ENCODE results near the gene MAPK8.
A peak's percentile ranks its signal among the peaks of the same experiment; 100 is the strongest.
"Not testable (repeated sequence)": the region's sequence is repeated elsewhere in the genome, so short reads cannot be mapped to it uniquely, and the experiment has no call there.

Gene MAPK8

GRCh38 chr10:48306265-48306869 lies at the start of gene MAPK8:
MAPK8 (plus strand) TSS chr10:48306677; CDS start chr10:48401661, 94,984 bp downstream.
- Histone ChIP-seq H3K36me3 (ENCODE audit: control insufficient read depth, insufficient read depth, low read length) (no peaks in the 10 kb centered on the region), H3K9me3 (ENCODE audit: control insufficient read depth, insufficient read depth, low read length) (no peaks in the 10 kb centered on the region), H3K27me3 (ENCODE audit: control insufficient read depth, insufficient read depth, low read length) (no peaks in the 10 kb centered on the region), H3K4me3 (ENCODE audit: low read depth, low read length) (peak within 1 kb of the TSS; percentile 81), H3K9ac (ENCODE audit: low read depth, low read length) (peak within 1 kb of the TSS; percentile 47), H3K4me1 (ENCODE audit: control insufficient read depth, insufficient read depth, low read length) (peaks cover 12% of the 10 kb centered on the region)

- no peaks in the 10 kb centered on the region for H3K27me3 ChIP-seq (ENCODE audit: control insufficient read depth, insufficient read depth, low read length)
- no peaks in the 10 kb centered on the region for H3K36me3 ChIP-seq (ENCODE audit: control insufficient read depth, insufficient read depth, low read length)
- no peaks in the 10 kb centered on the region for H3K9me3 ChIP-seq (ENCODE audit: control insufficient read depth, insufficient read depth, low read length)
- no peaks in the 10 kb centered on the region for H3K4me1 ChIP-seq (ENCODE audit: control insufficient read depth, insufficient read depth, low read length)
- H3K9ac ChIP-seq (ENCODE audit: low read depth, low read length) = no peak overlapping the region
- H3K4me3 ChIP-seq (ENCODE audit: low read depth, low read length) = no peak overlapping the region
Measured at GRCh38 chr10:48257407-48257961, 49.0 kb upstream of the MAPK8 start.

DNA sequence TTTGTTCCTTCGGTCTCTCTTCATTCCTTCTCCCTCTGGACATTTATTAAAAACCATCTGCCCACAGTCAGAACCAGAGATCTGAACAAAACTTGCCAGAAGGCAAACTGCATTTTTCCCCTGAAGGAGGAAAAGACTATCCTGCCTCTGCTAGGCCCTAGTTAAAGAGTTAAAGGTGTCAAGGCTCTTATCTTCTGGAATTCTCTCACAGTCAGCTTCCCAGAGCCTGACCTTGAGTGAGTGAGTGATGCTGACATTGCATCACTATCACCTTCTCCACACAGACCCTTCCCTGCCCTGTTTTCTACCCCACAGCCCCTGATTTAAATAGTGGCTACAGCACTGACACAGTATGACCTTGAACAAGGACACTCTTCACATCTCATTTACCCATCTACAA lies 48.4 kb upstream of the MAPK8 start:
- H3K4me1 ChIP-seq (ENCODE audit: control insufficient read depth, insufficient read depth, low read length) = no peaks in the 10 kb centered on the region
- no peaks in the 10 kb centered on the region for H3K27me3 ChIP-seq (ENCODE audit: control insufficient read depth, insufficient read depth, low read length)
- H3K9ac ChIP-seq (ENCODE audit: low read depth, low read length) = no peak overlapping the region
- no peak overlapping the region for H3K4me3 ChIP-seq (ENCODE audit: low read depth, low read length)
- H3K36me3 ChIP-seq (ENCODE audit: control insufficient read depth, insufficient read depth, low read length) = no peaks in the 10 kb centered on the region
- H3K9me3 ChIP-seq (ENCODE audit: control insufficient read depth, insufficient read depth, low read length) = no peaks in the 10 kb centered on the region

- Histone ChIP-seq H3K9ac (ENCODE audit: low read depth, low read length) (no peak overlapping the region), H3K4me1 (ENCODE audit: control insufficient read depth, insufficient read depth, low read length) (no peaks in the 10 kb centered on the region), H3K4me3 (ENCODE audit: low read depth, low read length) (no peak overlapping the region), H3K36me3 (ENCODE audit: control insufficient read depth, insufficient read depth, low read length) (no peaks in the 10 kb centered on the region), H3K27me3 (ENCODE audit: control insufficient read depth, insufficient read depth, low read length) (no peaks in the 10 kb centered on the region), H3K9me3 (ENCODE audit: control insufficient read depth, insufficient read depth, low read length) (no peaks in the 10 kb centered on the region)
Measured at GRCh38 chr10:48266528-48266927, 39.9 kb upstream of the MAPK8 start.

DNA sequence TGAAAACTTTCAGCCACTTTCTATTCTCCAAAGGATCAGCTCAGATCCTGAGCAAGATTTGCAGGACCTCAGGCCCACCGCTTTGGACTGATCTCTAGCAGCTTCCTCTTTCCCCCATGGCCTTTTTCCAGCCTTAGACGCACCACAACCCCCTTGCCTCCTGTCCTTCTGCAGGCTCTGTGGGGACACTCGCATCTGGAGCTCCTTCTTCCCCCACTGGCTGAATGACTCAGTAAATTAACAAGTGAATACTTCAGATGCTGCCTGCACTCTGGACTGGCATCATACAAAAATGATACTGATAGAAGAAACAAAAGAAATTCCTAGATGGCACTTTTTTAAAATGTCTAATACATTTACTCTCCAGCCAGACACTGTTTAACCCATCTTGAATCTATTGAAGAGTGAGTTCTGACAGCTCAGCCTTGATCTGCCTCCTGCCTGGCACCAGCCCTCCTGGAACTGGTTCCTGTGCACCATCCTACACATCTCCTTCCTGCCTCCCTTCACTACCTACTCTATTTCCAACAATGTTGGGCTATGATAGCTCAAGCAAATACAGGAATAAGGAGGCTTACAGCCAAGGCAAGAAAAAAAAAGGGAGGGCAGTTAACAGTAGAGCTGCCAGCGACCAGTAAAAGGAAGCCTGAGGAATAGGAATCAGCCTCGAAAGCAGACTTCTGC lies 35.3 kb upstream of the MAPK8 start:
- Histone ChIP-seq H3K9ac (ENCODE audit: low read depth, low read length) (no peak overlapping the region), H3K4me3 (ENCODE audit: low read depth, low read length) (no peak overlapping the region), H3K9me3 (ENCODE audit: control insufficient read depth, insufficient read depth, low read length) (no peaks in the 10 kb centered on the region), H3K4me1 (ENCODE audit: control insufficient read depth, insufficient read depth, low read length) (no peaks in the 10 kb centered on the region), H3K27me3 (ENCODE audit: control insufficient read depth, insufficient read depth, low read length) (no peaks in the 10 kb centered on the region), H3K36me3 (ENCODE audit: control insufficient read depth, insufficient read depth, low read length) (no peaks in the 10 kb centered on the region)

DNA sequence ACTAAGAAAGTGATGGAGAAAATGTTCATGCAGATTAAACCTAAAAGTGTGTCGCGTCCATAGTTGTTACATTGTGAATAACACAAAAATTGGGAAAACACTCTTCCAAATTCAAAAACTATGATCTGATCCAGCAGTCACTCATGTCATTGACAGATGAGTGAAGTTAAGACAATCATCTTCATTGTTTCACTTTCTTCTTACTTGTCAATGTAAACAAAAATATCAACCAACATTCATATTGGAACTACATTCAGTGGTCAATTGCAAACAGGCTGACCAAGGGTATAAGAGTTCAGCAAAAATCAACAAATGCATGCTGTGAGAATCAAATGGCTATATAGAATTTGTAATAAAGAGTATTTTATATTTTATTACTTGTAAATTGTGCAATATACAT lies 33.8 kb upstream of the MAPK8 start:
- H3K9me3 ChIP-seq (ENCODE audit: control insufficient read depth, insufficient read depth, low read length) = no peaks in the 10 kb centered on the region
- H3K36me3 ChIP-seq (ENCODE audit: control insufficient read depth, insufficient read depth, low read length) = no peaks in the 10 kb centered on the region
- H3K4me3 ChIP-seq (ENCODE audit: low read depth, low read length) = no peak overlapping the region
- no peaks in the 10 kb centered on the region for H3K4me1 ChIP-seq (ENCODE audit: control insufficient read depth, insufficient read depth, low read length)
- H3K9ac ChIP-seq (ENCODE audit: low read depth, low read length) = no peak overlapping the region
- H3K27me3 ChIP-seq (ENCODE audit: control insufficient read depth, insufficient read depth, low read length) = no peaks in the 10 kb centered on the region

DNA sequence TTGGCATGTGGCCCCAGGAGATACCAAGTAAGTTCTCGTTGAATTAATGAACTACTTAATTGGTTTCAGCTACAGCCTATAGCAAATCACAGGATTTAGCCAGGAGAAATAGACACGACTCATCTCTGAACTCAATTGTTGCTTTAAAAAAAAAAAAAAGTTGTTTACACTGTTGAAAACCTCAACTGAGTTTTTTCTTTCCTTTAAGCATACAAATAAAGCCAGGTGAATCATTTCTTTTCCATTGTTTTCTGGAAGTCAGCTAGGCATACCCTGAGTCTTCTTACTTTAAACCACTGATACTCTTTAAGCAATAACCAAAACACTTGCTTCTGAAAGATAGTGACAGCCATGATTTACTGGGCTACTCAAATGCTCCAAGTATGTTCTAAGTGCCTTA lies 32.7 kb upstream of the MAPK8 start:
- Histone ChIP-seq H3K4me1 (ENCODE audit: control insufficient read depth, insufficient read depth, low read length) (no peaks in the 10 kb centered on the region), H3K27me3 (ENCODE audit: control insufficient read depth, insufficient read depth, low read length) (no peaks in the 10 kb centered on the region), H3K9ac (ENCODE audit: low read depth, low read length) (no peak overlapping the region), H3K4me3 (ENCODE audit: low read depth, low read length) (no peak overlapping the region), H3K36me3 (ENCODE audit: control insufficient read depth, insufficient read depth, low read length) (no peaks in the 10 kb centered on the region), H3K9me3 (ENCODE audit: control insufficient read depth, insufficient read depth, low read length) (no peaks in the 10 kb centered on the region)

DNA sequence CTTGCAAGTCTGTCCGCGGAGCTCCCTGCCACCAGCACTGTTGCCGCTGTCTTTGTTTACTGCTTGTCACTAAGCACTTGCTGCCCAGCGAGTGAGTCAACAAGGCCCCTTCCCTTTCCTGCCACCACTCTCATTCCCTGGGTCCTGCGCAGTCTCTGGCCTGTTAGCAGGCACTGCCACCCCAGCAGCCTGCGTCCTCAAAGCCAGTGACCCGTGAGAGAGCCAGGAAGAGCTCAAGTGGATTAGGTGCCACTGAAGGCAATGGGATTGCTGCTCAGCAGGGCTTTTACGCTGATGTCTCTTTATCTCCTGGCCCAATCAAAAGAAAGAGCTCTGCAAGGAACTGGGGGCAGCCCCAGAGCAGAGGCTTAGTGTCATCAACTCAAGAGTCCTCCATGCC lies 31.8 kb upstream of the MAPK8 start, which contains the start of gene FRMPD2:
Gene FRMPD2, minus strand, starts transcription at position 61 of the 400 bp plus-strand sequence. CDS start 129 bp downstream, outside the sequence.
- no peaks in the 10 kb centered on the region for H3K36me3 ChIP-seq (ENCODE audit: control insufficient read depth, insufficient read depth, low read length)
- H3K9me3 ChIP-seq (ENCODE audit: control insufficient read depth, insufficient read depth, low read length) = no peaks in the 10 kb centered on the region
- H3K27me3 ChIP-seq (ENCODE audit: control insufficient read depth, insufficient read depth, low read length) = no peaks in the 10 kb centered on the region
- no peak within 1 kb of the TSS for H3K9ac ChIP-seq (ENCODE audit: low read depth, low read length)
- H3K4me1 ChIP-seq (ENCODE audit: control insufficient read depth, insufficient read depth, low read length) = no peaks in the 10 kb centered on the region
- no peak within 1 kb of the TSS for H3K4me3 ChIP-seq (ENCODE audit: low read depth, low read length)

DNA sequence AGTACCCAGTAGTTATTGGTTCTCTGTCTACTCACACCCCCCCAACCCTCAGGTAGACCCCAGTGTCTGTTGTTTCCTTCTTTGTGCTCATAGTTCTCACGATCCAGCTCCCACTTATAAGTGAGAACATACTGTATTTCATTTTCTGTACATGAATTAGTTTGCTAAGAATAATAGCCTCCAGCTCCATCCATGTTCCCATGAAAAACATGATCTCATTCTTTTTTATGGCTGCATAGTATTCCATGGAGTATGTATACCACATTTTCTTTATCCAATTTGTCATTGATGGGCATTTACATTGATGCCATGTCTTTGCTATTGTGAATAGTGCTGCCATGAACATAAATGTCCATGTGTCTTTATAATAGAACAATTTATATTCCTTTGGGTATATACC lies 29.4 kb upstream of the MAPK8 start:
- Histone ChIP-seq H3K9ac (ENCODE audit: low read depth, low read length) (no peak overlapping the region), H3K36me3 (ENCODE audit: control insufficient read depth, insufficient read depth, low read length) (no peaks in the 10 kb centered on the region), H3K4me3 (ENCODE audit: low read depth, low read length) (no peak overlapping the region), H3K4me1 (ENCODE audit: control insufficient read depth, insufficient read depth, low read length) (no peaks in the 10 kb centered on the region), H3K9me3 (ENCODE audit: control insufficient read depth, insufficient read depth, low read length) (no peaks in the 10 kb centered on the region), H3K27me3 (ENCODE audit: control insufficient read depth, insufficient read depth, low read length) (no peaks in the 10 kb centered on the region)

- Histone ChIP-seq H3K4me1 (ENCODE audit: control insufficient read depth, insufficient read depth, low read length) (no peaks in the 10 kb centered on the region), H3K4me3 (ENCODE audit: low read depth, low read length) (no peak overlapping the region), H3K27me3 (ENCODE audit: control insufficient read depth, insufficient read depth, low read length) (no peaks in the 10 kb centered on the region), H3K9ac (ENCODE audit: low read depth, low read length) (no peak overlapping the region), H3K9me3 (ENCODE audit: control insufficient read depth, insufficient read depth, low read length) (no peaks in the 10 kb centered on the region), H3K36me3 (ENCODE audit: control insufficient read depth, insufficient read depth, low read length) (no peaks in the 10 kb centered on the region)
Measured at GRCh38 chr10:48279081-48279751, 27.3 kb upstream of the MAPK8 start.

DNA sequence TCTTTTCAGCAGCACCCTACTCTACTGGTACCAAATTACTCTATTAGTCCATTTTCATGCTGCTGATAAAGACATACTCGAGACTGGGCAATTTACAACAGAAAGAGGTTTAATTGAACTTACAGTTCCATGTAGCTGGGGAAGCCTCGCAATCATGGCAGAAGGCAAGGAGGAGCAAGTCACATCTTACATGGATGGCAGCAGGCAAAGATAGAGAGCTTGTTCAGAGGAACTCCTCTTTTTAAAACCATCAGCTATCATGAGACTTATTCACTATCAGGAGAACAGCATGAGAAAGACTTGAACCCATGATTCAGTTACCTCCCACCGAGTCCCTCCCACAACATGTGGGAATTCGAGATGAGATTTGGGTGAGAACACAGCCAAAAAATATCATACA lies 24.8 kb upstream of the MAPK8 start:
- H3K36me3 ChIP-seq (ENCODE audit: control insufficient read depth, insufficient read depth, low read length); H3K9me3 ChIP-seq (ENCODE audit: control insufficient read depth, insufficient read depth, low read length); H3K4me3 ChIP-seq (ENCODE audit: low read depth, low read length); H3K9ac ChIP-seq (ENCODE audit: low read depth, low read length); H3K4me1 ChIP-seq (ENCODE audit: control insufficient read depth, insufficient read depth, low read length); H3K27me3 ChIP-seq (ENCODE audit: control insufficient read depth, insufficient read depth, low read length): not testable (repeated sequence)

DNA sequence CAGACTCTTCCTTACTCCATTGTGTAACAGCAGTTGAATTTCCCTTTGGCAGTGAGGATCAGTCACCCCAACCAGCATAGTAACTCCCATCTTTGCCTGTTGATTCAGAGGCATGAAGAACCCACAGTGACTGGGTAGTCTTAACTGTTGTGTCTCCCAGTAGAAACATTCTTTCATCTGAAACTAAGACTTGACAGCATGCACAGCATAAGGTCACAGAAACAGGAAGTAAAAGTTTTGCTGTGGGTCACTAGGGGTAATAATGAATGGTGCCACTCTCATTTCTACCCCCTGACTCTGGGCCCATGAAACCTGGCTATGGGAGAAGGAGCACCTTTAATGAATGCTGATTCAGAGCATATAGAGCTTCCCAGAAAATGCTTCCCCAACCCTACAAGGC lies 23.6 kb upstream of the MAPK8 start:
- no peak overlapping the region for H3K4me3 ChIP-seq (ENCODE audit: low read depth, low read length)
- H3K9me3 ChIP-seq (ENCODE audit: control insufficient read depth, insufficient read depth, low read length) = no peaks in the 10 kb centered on the region
- H3K36me3 ChIP-seq (ENCODE audit: control insufficient read depth, insufficient read depth, low read length) = no peaks in the 10 kb centered on the region
- no peaks in the 10 kb centered on the region for H3K4me1 ChIP-seq (ENCODE audit: control insufficient read depth, insufficient read depth, low read length)
- H3K9ac ChIP-seq (ENCODE audit: low read depth, low read length) = no peak overlapping the region
- H3K27me3 ChIP-seq (ENCODE audit: control insufficient read depth, insufficient read depth, low read length) = no peaks in the 10 kb centered on the region
